HG03108 (cell line): ENCODE measurements around the gene NHEJ1.

Experiments
- ATAC-seq: cut with Tn5 transposase; IDR thresholded peaks from one replicate; pipeline ENCODE4 v1.9.1; 2021; ENCODE audit warnings: moderate library complexity; ENCODE audit not compliant: unreplicated experiment

NHEJ1 gene

DNA sequence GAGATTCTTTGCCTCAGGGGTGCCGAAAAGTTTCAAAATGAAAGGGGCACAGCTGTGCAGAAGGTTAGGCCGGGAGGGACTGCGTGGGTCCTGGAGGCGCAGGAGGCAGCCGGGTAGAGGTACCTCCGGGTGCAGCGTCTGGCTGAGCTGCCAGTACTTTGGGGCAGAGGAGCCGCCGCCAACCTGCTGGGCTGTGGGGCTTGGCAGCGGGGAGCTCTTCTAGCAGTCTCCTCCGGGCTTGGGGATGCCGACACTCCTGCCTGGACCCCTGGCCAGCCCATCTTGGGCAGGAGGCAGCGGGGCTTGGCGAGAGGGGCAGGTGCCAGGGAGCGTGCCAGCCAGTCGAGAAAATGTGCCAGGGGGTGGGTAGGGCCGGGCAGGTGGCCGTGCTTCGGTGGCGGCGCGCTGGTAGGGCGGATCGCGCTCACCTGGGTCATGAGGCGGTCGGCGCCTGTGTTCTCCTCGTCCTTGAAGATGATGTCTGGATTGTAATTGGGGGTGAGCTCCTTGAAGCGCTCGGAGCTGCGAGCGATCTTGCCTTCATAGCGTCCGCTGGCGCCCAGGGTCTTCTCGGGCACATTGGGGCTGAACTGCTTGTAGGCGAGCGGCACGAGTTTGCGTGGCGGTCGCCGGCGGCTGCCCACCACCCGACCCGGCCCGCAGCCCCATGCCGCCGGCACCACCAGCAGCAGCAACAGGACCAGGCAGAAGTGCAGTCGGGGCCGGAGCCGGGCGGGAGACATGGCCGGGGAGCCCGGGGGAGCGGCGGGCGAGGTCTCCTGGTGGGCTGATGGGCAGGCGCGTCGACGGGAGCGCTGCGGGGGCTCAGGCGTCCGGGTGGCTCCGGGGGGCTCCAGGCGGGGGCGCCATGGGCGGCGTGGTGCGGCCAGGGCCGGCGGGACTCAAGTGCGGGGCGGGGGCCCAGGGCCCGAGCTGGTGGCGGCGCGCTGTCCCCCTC lies 100.6 kb downstream of the NHEJ1 start:
- no peak for ATAC-seq

GRCh38 chr2:219059375-219059724 lies 101.3 kb downstream of the NHEJ1 start:
- ATAC-seq = no peak

DNA sequence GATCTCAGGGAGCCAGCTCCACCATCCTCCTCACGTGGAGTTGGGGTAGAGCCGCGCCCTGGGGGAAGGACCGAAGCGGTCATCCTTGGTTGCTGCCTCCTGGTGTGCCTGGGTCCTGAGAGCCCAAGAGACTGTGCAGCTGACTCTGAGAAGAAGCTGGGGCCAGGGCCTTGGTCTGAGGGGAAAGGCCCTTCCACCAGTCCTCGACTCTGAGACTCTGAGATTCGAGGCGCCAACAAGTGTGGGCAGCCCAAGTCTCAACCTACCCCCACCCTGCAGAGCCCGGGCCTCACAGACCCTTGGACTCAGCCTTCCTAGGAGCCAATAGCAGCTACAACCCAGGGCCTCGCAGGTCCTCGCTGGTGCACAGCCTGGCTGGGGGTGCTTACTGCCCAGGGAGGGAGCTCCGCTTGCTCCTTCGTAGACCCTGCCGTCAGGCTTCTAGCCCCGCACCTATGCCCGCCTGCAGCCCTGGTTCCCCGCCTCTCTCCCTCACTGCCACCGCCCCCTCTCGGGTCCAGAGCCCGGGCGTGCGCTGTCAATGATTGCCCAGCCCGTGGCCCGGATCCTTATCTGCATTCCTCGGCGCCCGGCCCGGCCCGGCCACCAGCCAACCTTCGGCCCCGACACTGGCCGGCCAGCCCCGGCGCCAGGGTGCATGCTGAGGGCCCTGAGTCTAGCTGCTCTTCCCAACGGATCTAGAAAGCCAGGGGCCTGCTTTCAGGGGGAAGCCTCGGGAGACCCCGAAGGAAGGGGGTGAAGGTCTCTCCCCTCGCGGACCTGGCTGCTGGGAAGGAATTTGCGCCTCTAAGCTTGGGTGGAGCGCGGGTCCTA lies 101.9 kb downstream of the NHEJ1 start:
- no peak for ATAC-seq

DNA sequence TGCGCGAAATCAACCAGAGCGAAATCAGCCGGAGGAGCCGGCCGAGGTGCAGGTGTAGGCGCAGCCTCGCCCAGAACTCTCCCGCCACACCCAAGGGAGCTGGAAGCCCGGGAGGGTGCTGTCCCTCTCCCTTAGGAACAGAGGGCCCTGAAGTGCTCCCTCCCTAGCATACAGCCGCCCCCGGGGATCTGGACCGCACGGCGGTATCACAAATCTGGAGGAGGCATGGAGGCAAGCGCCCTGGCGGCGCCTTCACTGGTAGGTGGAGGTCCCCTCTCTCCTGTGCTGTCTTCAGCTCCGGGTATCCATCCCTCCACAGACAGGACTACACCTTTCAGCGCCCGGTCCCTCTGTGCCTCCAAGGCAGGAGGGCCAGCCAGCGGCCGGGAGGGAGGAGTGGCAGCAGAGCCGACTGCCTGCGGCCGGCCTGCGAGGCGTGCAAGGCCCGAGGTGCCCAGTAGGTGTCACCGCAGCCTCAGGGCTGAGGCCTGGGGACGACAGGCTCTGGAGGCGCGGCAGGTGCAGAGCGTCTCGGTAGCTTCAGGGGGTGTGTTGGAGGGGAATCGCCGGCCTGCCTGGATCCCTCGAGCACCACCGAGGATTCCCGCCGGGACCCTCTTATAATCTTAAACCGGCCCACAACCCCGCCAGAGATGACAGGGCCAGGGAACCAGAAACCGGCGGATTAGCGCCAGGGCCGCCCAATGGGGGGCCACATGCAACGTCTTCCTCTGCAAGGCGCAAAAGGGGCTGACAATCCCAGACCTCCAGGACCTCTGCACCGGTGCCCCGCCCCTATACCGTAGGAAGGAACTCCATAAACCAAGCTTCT lies 102.7 kb downstream of the NHEJ1 start:
- peak; percentile 94 for ATAC-seq

DNA sequence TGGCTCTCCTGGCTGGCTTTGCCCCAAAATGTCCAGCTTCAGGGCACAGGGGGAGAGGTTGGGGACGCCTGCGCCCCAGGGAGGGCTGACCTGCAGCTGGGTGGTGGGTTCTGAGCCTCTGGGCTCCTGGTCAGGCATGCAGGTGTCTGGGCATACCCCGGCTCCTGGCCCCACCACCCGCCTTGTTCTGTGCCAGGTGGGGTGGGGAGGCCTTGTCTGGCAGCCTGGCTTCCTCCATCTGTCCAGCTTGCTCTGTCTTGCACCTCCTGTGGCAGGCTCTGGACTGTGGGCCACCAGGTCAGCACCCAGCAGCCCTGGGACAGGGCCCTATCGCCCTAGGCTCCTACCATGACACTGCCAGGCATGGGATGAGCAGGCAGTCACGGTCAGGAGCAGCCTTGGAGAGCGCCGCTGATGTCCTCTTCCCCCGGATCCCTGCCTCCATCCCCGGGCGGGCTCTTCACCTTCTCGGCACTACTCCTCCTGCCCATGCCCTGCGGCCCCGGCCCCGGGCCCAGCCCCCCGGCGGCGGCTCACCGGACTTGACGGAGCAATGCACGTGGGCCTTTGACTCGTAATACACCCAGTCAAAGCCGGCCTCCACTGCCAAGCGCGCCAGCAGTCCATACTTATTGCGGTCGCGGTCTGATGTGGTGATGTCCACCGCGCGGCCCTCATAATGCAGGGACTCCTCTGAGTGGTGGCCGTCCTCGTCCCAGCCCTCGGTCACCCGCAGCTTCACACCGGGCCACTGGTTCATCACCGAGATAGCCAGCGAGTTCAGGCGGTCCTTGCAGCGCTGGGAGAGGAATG lies 103.5 kb downstream of the NHEJ1 start:
- ATAC-seq = no peak

DNA sequence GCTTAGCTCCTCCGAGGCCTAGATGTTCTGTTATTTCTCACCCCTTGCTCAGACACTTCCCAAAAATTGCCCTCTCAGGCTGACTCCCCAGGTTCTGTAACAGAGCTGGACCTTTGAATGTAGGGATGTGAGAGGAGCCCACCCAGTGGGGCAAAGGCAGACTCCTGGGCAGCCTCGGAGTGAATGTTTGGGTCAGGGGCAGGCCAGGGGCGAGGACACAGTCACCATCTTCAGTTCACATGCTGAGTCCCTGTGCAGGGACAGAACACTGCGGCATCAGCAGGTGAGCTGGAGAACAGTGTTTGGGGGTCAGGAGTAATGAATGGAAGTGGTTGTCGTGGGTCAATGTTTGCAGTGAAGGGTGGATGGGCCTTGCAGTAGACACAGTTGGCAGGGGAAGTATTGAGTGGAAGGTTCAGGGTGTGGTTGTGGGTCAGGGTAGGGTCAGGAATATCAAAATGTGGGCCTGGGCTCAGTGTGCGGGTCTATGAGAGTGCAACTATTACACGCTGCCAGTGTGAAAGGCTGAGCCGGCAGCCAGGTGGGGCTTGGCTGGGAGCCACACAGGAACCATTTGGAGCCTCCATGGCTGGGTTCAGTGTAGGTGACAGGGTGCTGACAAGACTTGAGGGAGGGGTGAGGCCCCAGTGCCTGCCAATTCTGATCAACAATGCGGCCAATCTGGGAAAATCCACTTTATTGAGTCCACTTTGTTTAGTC lies 104.3 kb downstream of the NHEJ1 start:
- no peak for ATAC-seq

DNA sequence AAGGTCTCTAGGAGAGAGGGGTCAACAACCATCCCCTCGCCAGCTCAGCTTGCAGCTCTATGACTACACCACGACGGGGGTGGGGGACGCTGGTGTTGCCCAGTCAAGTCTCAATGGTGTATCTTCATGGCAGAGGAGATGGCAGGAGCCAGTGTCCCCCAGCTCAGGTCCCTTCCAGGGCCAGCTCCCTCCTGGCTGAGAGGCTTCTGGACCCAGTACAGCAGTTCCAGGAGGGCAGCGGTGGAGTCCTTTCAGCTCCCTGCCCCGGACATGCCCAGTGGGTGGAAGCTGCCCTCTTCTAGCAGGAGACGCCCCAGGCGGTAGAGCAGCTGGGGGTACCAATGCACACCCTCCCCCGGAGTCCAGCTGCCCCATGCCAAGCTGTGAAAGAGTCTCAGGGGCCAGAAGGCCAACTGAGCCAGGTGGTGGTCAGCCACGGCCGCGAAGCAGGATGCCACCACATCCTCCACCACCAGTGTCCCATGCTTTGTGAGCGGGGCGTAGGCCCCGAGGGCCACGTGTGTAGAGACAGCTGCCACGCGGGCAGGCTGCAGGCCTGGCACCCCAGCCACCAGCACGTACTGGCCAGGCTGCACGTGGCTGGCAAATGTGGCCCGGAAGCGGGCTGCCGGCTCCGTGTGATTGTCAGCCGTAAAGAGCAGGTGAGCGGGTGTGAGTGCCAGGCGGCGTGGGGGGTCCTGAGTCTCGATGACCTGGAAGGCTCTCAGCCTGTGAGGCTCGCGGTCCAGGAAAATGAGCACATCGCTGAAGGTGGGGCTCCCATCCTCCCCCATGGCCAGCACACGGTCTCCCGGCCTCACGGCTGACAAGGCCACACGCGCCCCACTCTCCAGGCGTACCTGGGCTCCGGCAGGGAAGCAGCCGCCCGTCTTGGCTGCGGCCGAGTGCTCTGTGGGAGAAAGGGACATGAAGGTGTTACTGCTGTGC lies 105.4 kb downstream of the NHEJ1 start:
- ATAC-seq = no peak

DNA sequence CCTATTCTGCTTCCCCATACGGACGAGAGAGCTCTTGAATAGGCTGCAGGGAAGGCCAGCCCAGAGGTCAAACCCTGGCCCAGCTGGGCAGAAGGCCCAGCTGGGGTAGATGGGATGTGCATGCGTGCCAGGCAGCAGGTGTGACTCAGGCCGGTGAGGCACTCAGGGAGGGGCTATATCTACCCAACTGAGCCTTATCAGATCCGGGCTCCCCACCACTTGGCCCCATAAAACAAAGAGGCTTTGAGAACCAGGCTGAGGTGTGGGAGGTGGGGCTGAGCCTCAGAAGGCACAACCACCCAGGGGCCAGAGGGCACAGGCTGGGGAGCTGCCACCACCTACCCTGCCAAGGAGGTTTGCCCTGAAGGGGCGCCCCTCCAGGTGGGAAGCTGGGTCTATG lies 111.3 kb downstream of the NHEJ1 start:
- ATAC-seq = no peak

DNA sequence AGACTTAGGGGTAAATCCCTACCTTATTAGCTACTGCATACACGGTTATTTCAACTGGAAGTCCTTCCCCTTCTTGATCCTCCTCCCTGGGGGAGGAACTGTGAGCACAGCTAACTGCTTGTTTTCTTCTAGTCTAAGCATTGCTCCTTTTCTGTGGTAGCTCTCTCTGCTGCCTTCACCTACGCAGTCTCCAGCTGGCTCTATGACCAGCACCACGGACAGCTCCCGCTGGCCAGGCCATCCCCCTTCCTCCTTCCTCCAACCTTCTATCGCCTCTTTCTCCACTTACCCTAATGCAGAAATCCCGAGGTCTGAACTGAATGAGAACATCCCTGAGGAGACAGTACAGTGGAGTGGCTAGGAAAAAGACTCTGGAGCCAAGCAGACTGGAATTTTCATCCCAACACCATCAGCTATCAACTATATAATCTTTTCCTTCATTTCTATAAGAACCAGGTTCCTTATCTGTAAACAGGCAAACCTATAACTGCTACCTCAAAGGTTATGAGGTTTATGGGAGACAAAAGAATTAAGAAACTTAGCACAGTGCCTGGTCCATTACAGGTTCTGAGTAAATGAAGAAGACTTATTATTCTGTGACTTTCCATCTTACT lies 114.6 kb downstream of the NHEJ1 start:
- ATAC-seq = no peak

DNA sequence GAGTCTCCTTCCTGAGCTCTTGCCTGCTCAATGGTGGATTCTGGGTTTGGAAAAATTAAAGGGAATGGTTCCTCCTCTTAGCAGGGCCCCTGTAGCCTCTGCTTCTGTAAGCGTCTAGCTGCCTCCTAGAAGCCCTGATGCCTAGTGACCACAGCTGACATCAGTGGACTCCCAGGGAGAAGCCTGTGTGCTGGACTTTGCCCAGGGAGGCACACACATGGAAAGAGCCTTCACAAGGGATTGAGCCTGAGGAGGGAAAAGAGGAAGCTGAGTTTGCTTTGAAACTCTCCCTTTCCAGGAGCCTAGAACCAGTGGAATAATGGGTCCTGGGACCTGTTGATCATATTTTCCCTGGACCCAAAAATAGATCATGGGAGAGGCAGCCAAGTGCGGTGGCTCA lies 117.9 kb downstream of the NHEJ1 start:
- ATAC-seq = no peak

DNA sequence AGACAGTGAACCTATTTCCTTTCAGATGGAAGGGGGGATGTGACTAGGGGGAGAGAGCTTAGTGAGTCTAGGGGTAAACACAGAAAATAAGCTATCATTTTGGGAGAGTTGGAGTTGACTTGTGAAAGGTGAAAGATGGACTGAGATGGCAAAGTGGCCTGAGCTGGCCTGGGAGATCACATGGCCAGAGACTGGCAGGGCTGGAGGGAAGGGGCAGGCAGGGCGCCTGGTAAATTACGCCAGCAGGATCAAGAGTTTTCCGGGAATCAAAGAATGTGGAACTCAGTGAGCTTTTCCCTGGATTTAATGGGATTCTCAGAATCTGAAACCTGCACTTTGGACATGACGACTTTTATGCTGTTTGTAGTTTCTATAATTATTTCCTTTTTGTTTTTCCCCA lies 118.5 kb downstream of the NHEJ1 start:
- ATAC-seq = no peak

DNA sequence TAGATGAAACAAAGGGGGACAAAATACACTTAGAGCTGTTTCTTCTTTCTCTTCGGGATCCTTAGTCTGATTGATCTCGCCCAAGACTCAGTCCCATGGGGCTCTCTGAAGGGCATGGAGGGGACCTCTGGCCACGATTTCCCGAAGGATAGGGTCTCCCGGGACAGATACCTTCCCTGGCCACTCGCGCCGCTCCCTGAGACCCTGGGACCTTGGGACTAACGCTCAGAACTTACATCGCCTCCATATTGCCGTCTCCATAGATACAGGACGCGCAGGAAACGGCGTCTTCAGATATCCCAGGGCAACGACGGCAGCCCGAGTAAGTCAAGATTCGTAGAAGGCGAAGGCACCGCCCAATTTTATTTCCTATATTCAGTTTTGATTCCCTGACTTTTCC lies 119.4 kb downstream of the NHEJ1 start, which contains the start of gene CFAP65:
TSS of gene CFAP65 (minus strand) at position 265 of the 400 bp plus-strand sequence. CDS start 2,468 bp downstream, outside the sequence.
- ATAC-seq = no peak

GRCh38 chr2:219038600-219038999 lies 122.0 kb downstream of the NHEJ1 start:
- ATAC-seq = no peak

DNA sequence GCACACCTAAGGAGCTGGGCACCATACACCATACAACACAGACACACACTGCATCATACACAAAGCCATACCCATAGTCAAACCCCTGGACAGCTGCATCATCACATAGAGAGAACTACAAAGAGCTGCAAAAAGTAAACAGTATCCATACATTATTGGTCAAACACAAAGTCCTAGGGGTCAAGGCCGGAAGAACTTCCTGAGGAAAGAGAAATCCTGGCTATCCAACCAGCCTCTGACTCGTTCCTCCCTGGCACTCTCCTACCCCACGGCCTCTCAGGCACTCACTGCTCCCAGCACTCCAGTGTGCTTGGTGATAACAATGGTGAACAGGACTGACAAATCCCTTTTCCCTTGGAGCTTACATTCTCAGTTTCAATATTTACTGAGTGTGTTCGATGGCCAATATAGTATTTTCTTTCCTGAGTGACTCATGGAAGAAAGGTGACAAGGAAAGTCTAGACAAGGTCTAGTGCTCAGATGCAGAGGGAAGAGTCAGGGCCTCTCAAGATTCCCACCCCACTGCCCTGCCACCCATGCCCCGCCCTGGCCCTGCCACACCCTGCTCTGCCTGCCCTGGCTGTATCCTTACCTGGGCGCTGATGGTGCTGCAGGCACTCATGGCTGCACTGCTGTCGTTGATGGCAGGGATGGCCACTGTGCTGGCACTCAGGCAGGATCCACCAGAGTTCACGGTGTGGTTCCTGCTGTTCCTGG lies 122.7 kb downstream of the NHEJ1 start:
- no peak for ATAC-seq

DNA sequence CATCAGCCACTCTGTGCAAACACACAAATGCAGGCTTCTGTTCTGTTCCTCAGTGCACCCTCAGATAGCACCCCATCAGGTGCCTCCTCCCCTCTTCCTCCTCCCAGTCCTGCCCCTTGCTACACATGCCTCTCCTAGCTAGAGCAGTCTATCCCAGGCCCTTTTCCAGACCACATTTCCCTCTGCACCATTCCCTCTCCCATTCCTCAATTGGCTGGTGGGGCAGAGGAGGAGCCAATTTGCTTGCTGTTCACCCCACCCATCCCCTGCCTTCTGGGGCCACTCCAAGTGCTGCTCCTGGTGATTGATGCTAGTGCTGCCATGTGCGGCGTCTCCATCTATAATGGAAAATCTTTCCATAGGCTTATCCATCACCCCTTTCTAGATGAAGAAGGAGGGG lies 124.7 kb downstream of the NHEJ1 start:
- no peak for ATAC-seq

DNA sequence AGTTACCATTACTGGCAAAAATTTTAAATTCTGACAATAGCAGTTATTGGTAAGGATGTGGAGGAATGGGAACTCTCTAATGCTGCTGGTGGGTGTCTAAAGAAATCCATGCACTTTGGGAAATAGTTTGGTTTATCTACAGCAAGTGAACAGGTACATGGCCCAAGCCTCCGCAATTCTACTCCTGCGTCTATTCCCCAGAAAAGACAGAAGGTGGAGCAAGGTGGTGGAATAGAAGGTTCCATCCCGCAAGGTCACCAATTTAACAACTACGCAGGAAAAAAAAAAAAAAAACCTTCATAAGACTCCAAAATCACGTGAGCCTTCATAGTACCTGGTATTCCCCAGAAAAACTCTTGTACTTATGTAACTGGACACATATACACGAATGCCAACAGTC lies 125.8 kb downstream of the NHEJ1 start:
- ATAC-seq = no peak

DNA sequence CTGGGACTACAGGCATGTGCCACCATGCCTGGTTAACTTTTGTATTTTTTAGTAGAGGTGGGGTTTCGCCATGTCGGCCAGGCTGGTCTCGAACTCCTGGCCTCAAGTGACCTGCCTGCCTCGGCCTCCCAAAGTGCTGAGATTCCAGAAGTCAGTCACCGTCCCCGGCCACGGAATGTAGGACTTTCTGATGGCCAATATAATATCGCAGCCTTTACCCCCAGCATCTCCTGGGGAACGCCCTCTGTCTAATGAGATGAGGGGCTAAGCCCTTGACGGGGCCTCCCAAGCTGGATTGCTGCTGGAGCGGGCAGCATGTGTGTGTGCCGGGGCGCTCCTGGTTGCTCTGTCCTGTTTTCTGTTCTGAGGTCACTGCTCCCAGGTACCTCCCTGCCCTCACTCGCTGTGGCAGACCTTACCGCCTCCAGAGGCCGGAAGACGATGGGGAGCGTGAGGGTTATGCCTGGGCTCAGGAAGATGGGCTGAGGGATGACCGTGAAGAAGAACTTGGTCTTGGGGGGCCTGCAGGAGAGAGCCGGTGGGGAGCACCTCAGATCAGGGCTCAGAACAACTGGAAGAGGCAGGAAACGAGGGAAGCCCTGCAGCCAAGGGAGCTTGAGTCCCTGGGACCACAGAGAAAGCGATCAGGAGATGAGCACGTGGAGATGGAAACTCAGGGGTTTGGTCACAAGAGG lies 128.4 kb downstream of the NHEJ1 start:
- no peak for ATAC-seq
